Stomach (tissue), 4 donors: ENCODE results near the gene MUC22.

Experiments used
- POLR2A ChIP-seq, 4 donors: fragments of 450-650 bp; IDR thresholded peaks; one replicate each; pipeline ENCODE4 v1.6.1; 2016; ENCODE audit warnings: antibody characterized with exemption in 4 of 4, control low read depth in 2 of 4, mild to moderate bottlenecking in 1 of 4, moderate library complexity in 1 of 4
- POLR2AphosphoS5 ChIP-seq, 3 donors: sonication (generic); formaldehyde crosslinking; IDR thresholded peaks; one replicate each; pipeline ENCODE4 v1.6.1; 2016; ENCODE audit warnings: antibody characterized with exemption in 3 of 3
- TF ChIP-seq, protein P1 (sequence below), 7 experiments: fragments of 450-650 bp in 4 of 7; fragments of 200-600 bp in 3 of 7; sonication (generic) in 3 of 7; IDR thresholded peaks; one replicate each; pipeline ENCODE4 v1.5.1; 2016 to 2019; ENCODE audit warnings: antibody characterized with exemption in 7 of 7, control low read depth in 2 of 7, mild to moderate bottlenecking in 1 of 7

- TF ChIP-seq, protein P1, sequence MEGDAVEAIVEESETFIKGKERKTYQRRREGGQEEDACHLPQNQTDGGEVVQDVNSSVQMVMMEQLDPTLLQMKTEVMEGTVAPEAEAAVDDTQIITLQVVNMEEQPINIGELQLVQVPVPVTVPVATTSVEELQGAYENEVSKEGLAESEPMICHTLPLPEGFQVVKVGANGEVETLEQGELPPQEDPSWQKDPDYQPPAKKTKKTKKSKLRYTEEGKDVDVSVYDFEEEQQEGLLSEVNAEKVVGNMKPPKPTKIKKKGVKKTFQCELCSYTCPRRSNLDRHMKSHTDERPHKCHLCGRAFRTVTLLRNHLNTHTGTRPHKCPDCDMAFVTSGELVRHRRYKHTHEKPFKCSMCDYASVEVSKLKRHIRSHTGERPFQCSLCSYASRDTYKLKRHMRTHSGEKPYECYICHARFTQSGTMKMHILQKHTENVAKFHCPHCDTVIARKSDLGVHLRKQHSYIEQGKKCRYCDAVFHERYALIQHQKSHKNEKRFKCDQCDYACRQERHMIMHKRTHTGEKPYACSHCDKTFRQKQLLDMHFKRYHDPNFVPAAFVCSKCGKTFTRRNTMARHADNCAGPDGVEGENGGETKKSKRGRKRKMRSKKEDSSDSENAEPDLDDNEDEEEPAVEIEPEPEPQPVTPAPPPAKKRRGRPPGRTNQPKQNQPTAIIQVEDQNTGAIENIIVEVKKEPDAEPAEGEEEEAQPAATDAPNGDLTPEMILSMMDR (IDR thresholded peaks at IDR 0.05), result no peak
- no peak for TF ChIP-seq POLR2A (IDR thresholded peaks at IDR 0.05)
- no peak for TF ChIP-seq POLR2AphosphoS5 (IDR thresholded peaks at IDR 0.05)
Observed at GRCh38 chr6:31048099-31048498, 37.8 kb downstream of the MUC22 start.
